AG10803 (cell line): ENCODE results near the gene NT5DC3.

Experiments
- DNase-seq: peaks from one replicate; pipeline ENCODE4 v3.0.0; 2010; ENCODE audit warnings: low read depth
- H3K4me3 ChIP-seq: 2 replicates; pipeline ENCODE4 v1.5.1; 2011; ENCODE audit warnings: mild to moderate bottlenecking, low read length, control low read depth
- CTCF ChIP-seq: conservative IDR thresholded peaks from 2 replicates; pipeline ENCODE4 v1.5.1; 2011; ENCODE audit warnings: mild to moderate bottlenecking, low read length, control low read depth, inconsistent platforms

Gene NT5DC3

GRCh38 chr12:103768467-103769123 lies 72.4 kb downstream of the NT5DC3 start:
- no peak for DNase-seq
- TF ChIP-seq CTCF, result no peak
- H3K4me3 ChIP-seq, result no peak overlapping the region

DNA sequence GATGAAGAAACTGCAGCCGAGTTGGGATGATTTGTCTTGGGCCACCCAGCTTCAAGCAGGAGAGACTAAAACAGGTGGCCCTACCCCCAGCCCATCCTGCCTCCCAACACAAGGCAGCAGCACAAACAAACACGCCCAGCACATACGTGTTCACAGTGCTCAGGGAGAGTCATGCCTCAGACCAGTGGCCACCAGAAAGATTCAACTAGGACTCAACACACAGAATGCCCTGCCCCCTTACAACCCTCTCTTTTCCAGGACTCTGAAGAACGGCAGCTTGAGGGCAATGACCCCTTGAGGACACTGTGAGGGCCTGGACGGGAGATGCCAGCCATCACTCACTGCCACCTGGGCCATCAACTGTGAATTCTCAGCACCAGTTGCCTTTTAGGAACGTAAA lies 75.0 kb downstream of the NT5DC3 start:
- H3K4me3 ChIP-seq, result no peak overlapping the region
- TF ChIP-seq CTCF, result no peak
- DNase-seq, result no peak

GRCh38 chr12:103765322-103765721 lies 75.7 kb downstream of the NT5DC3 start:
- H3K4me3 ChIP-seq, result no peak overlapping the region
- DNase-seq, result no peak
- no peak for TF ChIP-seq CTCF

DNA sequence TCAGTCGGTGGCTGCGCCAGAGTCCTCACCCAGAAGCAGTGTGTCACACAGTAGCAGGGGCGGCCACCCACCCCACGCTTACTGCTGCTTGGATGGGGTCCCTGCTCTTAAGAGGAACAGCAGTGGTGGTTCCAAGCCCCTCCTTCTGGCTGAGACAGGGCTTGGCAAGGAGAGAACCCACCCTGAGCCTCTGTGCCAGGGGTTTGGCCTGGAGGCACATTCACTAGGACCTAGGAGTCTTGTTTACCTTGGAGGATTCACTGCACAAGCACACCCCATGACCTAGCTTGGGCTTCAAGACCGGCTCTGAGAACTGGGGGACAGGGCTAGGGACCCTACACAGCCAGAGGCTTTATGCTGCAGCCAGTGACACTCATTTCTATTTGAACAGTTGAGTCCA lies 78.6 kb downstream of the NT5DC3 start:
- DNase-seq, result no peak
- no peak for TF ChIP-seq CTCF
- H3K4me3 ChIP-seq, result no peak overlapping the region

GRCh38 chr12:103758310-103759089 lies 82.5 kb downstream of the NT5DC3 start:
- DNase-seq, result no peak
- TF ChIP-seq CTCF, result no peak
- no peak overlapping the region for H3K4me3 ChIP-seq

DNA sequence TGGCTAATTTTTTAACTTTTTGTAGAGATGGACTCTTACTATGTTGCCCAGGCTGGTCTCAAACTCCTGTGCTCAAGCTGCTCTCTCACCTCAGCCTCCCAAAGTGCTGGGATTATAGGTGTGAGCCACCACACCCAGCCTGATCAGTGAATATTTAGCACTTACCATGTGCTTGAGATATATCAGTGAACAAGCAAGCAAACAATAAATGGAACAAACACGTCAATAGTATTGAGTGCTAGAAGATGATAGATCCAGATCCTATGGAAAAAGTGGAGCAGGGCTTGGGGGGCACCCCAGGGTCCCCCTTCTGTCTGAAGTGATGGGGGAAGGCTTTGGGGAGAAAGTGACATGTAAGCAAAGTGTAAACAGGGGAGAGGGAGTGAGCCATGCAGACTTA lies 83.8 kb downstream of the NT5DC3 start:
- no peak overlapping the region for H3K4me3 ChIP-seq
- no peak for DNase-seq
- no peak for TF ChIP-seq CTCF

- no peak for TF ChIP-seq CTCF
- no peak for DNase-seq
- H3K4me3 ChIP-seq, result no peak overlapping the region
Measured at GRCh38 chr12:103756443-103756842, 84.6 kb downstream of the NT5DC3 start.
